Measurements from ENCODE around the gene C1QTNF8.
"Not testable (repeated sequence)": the region's sequence is repeated elsewhere in the genome, so short reads cannot be mapped to it uniquely, and the experiment has no call there.

Gene C1QTNF8

GRCh38 chr16:1091992-1092552 lies 4.0 kb downstream of the C1QTNF8 start:
- DNase-seq, result no peak

- no peak for DNase-seq
Measured at GRCh38 chr16:1090620-1091587, 5.1 kb downstream of the C1QTNF8 start.

- no peak for DNase-seq
Measured at GRCh38 chr16:1089822-1090619, 6.0 kb downstream of the C1QTNF8 start.

DNA sequence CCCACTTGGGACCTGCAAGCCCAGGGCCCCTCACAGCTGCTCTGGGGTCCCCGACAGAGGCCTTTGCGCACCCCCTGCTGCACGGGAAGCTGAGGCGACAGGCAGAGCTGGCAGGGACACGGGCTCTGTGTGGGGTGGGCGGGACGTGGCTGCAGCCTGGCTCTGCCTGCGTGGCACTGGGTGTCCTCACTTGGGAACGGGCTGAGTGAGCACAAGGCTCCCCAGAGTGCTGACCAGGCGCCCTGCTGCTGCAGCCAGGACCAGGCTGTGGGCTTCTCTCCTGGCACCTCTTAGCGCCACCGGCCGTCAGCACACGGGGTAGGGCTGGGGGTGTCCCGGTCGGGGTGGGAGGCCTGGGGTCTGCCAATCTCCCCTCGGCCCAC lies 6.6 kb downstream of the C1QTNF8 start:
- DNase-seq, result no peak

DNA sequence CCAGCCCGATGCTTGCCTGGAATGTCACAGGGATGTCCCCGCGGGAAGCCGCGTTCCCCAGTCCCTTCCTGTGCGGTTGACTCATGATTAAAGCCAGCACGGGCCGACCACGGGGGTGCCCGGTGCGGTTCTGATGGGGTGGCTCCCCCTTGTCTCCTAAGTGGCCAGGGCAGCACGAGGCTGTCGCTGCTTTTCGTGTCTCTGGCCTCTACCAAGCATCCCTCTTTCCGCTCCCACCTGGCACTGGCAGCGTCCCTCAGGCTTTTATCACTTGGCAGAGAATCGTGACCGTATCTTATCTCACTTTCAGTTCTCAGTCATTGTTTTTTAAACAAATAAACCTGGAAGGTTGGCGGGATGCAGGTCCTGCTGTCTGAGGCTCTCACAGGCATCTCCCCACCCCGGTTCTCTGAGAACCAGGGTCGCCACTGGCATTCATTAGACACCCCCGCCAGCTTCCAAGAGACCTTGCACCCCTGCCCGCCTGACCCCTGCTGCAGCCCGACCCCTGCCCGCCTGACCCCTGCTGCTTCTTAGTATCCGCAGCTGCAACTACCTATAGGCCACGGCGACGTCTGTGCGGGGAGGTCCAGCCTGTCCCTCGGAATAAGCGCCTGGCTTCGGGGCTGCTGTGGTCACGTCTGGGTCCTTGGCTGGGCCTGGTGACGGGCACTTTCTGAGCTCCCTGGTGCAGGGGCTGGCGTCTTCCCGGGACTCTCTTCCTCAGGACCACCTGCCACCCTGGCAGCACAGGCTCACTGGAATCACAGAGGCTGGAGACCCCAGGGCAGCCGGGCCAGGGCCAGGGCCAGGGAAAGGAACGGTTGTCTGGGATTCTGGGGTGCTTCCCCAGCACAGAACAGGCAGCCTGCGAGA lies 7.5 kb downstream of the C1QTNF8 start:
- no peak for DNase-seq

DNA sequence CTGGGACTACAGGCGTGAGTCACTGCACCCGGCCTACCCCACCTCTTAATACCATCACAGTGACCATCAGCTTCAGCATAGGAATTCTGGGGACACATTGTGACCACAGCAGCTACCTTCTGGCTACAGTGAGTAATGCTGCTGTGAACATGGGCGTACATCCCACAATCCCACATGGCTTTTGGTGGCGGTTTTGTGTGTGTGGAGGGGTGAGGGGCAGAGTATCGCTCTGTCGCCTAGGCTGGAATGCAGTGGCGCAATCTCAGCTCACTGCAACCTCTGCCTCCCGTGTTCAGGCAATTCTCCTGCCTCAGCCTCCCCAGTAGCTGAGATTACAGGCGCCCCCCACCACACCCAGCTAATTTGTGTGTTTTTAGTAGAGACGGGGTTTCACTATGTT lies 9.6 kb downstream of the C1QTNF8 start:
- not testable (repeated sequence) for DNase-seq

GRCh38 chr16:1084971-1085370 lies 11.1 kb downstream of the C1QTNF8 start:
- no peak for DNase-seq

DNA sequence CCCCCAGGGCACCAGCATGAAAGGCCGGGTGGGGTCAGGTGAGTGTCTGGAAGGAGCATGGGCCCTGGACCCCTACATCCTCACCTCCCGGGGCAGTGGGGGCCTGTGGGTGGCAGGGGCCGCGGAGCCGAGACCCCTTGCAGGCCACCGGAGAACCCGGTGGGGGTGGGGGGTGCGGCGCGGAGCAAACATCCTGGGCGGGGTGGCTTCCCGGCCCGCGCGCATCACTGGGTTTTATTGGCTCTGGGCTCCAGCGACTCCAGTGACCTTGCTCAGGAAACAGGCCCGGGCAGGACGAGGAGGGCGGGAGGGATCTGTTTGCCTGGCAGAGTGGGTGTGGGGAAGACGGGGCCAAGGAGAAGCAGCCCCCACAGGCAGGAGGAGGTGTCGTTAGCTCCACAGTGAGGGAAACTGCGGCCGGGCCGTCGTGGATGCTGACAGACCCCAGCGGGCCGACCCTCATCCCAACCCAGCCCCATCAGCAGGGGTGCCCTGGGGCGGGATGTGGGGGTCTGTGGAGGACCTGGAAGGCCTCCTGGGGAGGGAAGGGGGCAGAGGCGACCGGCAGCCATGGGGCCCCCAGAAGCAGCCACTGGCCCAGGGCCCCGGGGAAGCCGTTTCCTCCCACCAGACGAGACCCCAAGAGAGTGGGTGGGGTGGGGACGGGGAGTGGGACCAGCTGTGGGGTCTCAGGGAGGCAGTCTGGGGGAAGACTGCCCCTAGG lies 12.9 kb downstream of the C1QTNF8 start:
- DNase-seq, result no peak

DNA sequence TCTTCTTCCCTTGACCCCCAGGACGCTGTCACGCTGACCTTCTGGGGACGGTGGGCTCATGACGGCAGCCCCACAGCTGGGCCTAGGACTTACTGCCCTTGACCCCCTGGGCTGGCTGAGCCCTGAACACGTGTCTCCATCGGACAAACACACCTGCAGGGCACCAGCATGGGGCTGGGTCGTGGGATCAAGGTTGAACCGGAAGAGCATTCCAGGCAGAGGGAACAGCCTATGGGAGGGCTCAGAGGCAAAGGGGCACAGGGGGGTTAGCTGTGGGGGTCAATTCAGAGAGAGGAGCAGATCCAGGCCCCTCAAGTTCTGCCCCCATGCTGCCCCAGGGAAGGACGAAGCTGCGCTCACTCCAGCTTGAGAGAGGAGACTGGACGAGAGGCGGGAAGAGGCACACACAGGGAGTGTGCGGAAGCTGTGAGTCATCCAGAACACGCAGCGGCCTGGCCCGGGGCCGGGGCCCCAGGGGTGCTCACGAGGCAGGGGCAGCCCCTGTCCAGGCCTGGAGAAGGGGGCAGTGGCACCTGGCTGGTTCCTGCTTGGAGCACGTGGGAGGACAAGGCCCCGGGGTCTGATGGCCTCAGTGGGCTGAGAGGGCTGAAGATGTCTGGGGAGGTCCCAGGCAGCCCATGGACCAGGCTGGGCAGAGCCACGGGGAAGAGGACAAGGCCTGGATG lies 13.6 kb downstream of the C1QTNF8 start:
- no peak for DNase-seq

GRCh38 chr16:1081734-1082265 lies 14.2 kb downstream of the C1QTNF8 start:
- DNase-seq, result no peak

GRCh38 chr16:1080801-1081733 lies 15.0 kb downstream of the C1QTNF8 start:
- no peak for DNase-seq

DNA sequence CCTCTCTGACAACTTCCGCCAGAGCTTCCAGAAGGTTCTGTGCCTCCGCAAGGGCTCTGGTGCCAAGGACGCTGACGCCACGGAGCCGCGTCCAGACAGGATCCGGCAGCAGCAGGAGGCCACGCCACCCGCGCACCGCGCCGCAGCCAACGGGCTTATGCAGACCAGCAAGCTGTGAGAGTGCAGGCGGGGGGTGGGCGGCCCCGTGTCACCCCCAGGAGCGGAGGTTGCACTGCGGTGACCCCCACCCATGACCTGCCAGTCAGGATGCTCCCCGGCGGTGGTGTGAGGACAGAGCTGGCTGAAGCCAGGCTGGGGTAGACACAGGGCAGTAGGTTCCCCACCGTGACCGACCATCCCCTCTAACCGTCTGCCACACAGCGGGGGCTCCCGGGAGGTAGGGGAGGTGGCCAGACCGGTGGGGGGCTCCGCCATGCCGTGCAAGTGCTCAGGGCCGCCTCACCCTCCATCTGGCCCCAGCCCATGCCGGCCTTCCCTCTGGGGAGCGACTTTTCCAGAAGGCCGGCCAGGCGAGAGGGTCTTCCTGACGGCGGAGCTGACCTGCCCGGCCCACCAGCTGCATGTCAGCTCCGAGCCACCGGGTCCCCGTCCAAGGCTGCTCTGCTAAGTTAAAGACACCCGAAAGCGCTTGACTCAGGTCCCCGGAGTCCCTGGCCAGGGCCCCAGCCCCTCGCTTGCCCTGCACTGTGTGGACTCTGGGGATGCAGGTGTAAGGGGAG lies 16.1 kb downstream of the C1QTNF8 start:
- DNase-seq, result no peak

- no peak for DNase-seq
Measured at GRCh38 chr16:1079341-1079740, 16.7 kb downstream of the C1QTNF8 start.

- no peak for DNase-seq
Measured at GRCh38 chr16:1078579-1079021, 17.4 kb downstream of the C1QTNF8 start.

DNA sequence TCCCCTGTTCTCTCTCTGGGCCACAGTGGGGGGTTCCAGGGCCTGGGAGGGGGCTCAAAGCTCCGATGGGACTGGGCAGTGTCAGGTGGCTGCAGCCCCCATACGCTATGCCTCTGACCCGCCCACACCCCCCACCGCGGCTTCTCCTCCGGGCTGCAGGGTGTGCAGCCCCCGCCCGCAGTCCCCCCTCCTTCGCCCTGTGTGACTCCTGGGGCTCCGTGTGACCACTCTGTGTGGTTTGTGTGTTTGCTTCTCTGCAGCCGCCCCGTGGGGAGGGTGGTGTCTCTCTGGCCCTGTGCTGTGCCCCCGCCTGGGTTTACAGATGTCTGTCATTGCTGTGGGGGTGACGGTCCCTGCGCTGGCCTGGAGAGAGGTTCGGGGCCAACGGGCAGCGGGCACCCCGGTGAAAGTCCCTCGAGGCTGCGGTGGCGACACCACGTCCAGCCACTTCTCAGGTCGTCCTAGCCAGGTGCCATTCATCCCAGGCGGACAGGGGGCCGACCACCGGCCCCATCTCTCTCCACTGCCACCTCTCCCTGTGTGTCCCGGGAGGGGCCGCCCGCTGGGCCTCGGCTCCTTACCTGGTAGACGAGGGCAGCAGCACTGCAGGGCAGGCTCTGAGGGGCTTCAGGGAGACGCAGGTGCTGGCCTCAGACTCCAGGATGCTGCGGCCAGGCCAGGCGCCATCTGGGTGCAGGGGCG lies 18.0 kb downstream of the C1QTNF8 start:
- no peak for DNase-seq

DNA sequence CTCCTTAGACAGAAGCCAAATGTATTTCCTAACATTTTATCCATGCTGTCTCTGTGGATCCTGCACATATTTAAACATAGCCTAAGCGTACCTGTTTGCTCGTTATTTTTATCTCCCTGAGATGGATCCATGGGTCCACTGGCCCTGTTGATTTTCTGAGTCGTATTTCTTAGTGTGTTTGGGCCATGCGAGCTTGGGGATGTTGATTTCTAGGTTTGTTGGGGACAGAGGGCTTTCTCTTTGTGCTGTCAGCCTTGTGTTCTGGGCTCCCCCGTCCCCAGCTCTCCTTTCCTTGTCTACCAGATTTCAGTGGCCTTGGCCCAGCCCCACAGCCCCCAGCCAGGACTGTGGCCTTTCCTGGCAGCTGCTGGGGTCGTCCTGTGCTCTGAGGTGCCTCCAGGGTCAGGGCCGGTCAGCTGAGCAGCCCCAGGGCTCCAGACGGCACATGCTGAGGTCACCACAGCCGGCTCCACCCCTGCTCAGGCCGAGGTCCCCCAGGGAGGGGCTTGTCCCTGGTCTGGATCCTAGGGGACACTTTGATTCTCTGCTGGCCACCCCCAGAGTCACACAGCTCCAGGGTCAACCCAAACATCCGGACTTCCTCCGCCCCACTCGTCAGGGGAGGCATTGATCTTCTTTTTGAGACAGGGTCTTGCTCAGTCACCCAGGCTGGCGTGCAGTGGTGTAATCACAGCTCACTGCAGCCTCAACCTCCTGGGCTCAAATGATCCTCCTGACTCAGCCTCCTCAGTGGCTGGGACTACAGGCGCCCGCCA lies 19.1 kb downstream of the C1QTNF8 start:
- no peak for DNase-seq

GRCh38 chr16:1075546-1075945 lies 20.5 kb downstream of the C1QTNF8 start:
- DNase-seq, result no peak

- DNase-seq, result no peak
Measured at GRCh38 chr16:1074379-1074649, 21.7 kb downstream of the C1QTNF8 start.

Measured in GF-D8 (cell line).